ENCODE data around the gene GNG4.

DNA sequence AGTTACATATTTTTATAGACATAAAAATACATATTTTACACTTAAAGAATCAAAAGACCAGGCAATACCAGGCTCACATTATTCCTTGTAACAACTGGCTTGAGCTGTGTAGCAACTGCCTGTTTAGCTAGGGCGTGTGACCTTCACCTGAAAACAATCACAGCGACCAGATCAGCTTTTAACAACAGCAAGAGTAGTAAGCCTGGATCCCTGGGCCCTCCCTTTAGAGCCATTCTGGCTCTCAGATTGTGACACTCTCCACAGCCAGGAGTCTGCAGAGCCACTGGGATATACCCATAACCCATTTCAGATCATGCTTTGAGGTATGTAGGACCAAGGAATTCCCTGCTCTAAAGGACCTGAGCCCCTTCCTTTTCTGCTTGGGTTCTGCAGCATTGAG is 29.4 kb upstream of the GNG4 start:
- TF ChIP-seq, protein P1, sequence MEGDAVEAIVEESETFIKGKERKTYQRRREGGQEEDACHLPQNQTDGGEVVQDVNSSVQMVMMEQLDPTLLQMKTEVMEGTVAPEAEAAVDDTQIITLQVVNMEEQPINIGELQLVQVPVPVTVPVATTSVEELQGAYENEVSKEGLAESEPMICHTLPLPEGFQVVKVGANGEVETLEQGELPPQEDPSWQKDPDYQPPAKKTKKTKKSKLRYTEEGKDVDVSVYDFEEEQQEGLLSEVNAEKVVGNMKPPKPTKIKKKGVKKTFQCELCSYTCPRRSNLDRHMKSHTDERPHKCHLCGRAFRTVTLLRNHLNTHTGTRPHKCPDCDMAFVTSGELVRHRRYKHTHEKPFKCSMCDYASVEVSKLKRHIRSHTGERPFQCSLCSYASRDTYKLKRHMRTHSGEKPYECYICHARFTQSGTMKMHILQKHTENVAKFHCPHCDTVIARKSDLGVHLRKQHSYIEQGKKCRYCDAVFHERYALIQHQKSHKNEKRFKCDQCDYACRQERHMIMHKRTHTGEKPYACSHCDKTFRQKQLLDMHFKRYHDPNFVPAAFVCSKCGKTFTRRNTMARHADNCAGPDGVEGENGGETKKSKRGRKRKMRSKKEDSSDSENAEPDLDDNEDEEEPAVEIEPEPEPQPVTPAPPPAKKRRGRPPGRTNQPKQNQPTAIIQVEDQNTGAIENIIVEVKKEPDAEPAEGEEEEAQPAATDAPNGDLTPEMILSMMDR (IDR thresholded peaks at IDR 0.05): no peak
- TF ChIP-seq POLR2A (IDR thresholded peaks at IDR 0.05): no peak
